HG03060 (cell line): ENCODE measurements around the gene FCGBP.
"Not testable (repeated sequence)": the region's sequence is repeated elsewhere in the genome, so short reads cannot be mapped to it uniquely, and the experiment has no call there.

Experiments used
- ATAC-seq: cut with Tn5 transposase; IDR thresholded peaks from one replicate; pipeline ENCODE4 v1.9.1; 2021; ENCODE audit warnings: low read depth, moderate number of reproducible peaks; ENCODE audit not compliant: unreplicated experiment

Gene FCGBP

GRCh38 chr19:39934584-39935363 is at the start of gene FCGBP:
FCGBP (minus strand) TSS chr19:39934634.
- ATAC-seq = no peak

- no peak for ATAC-seq
These were observed 49.4 kb upstream of the FCGBP start for GRCh38 chr19:39983695-39984300.

- no peak for ATAC-seq
These were observed 48.4 kb upstream of the FCGBP start for GRCh38 chr19:39982883-39983282.

- ATAC-seq = no peak
These were observed 40.1 kb upstream of the FCGBP start for GRCh38 chr19:39974377-39975155.

GRCh38 chr19:39971380-39972035 is 37.1 kb upstream of the FCGBP start:
- no peak for ATAC-seq

- ATAC-seq = peak; percentile 91
These were observed 36.4 kb upstream of the FCGBP start, which contains the start of gene PSMC4 for GRCh38 chr19:39970675-39971379. PSMC4 (plus strand) TSS chr19:39971165; CDS start chr19:39971203, 38 bp downstream.

GRCh38 chr19:39970425-39970674 is 35.9 kb upstream of the FCGBP start:
- no peak for ATAC-seq

- no peak for ATAC-seq
These were observed 35.4 kb upstream of the FCGBP start for GRCh38 chr19:39969681-39970424.

GRCh38 chr19:39969266-39969665 is 34.8 kb upstream of the FCGBP start:
- no peak for ATAC-seq

GRCh38 chr19:39968789-39969188 is 34.4 kb upstream of the FCGBP start:
- no peak for ATAC-seq

GRCh38 chr19:39967561-39967960 is 33.1 kb upstream of the FCGBP start:
- ATAC-seq = no peak

- no peak for ATAC-seq
These were observed 32.2 kb upstream of the FCGBP start for GRCh38 chr19:39966617-39967016.

GRCh38 chr19:39963898-39964297 is 29.5 kb upstream of the FCGBP start:
- no peak for ATAC-seq

- not testable (repeated sequence) for ATAC-seq
These were observed 25.0 kb upstream of the FCGBP start for GRCh38 chr19:39959407-39959806.

- not testable (repeated sequence) for ATAC-seq
These were observed 24.5 kb upstream of the FCGBP start for GRCh38 chr19:39958942-39959341.

GRCh38 chr19:39957886-39958285 is 23.5 kb upstream of the FCGBP start:
- not testable (repeated sequence) for ATAC-seq

- no peak for ATAC-seq
These were observed 19.5 kb upstream of the FCGBP start for GRCh38 chr19:39953915-39954314.

GRCh38 chr19:39951686-39952085 is 17.3 kb upstream of the FCGBP start:
- no peak for ATAC-seq

GRCh38 chr19:39951065-39951650 is 16.7 kb upstream of the FCGBP start:
- no peak for ATAC-seq
